Measurements from ENCODE around the gene FLACC1. TPM values are rescaled to one million over a fixed set of nuclear protein-coding genes. Genes with fewer than 3 reads are reported as not detected.
"Not testable (repeated sequence)": the region's sequence is repeated elsewhere in the genome, so short reads cannot be mapped to it uniquely, and the experiment has no call there.

The FLACC1 gene
- total and polyA plus RNA-seq, 2 of the 8 experiments (the other 6 are each of a cell fraction or from before 2014, with no cell fraction given): 0.58 TPM; not detected in 1

GRCh38 chr2:201298462-201299052 is 58.6 kb downstream of the FLACC1 start (continued):
- TF ChIP-seq NANOG (IDR thresholded peaks at IDR 0.05; ENCODE audit: insufficient read depth, low read depth, low read length, poor library complexity, severe bottlenecking) (no peak), KDM4A (IDR thresholded peaks at IDR 0.05; ENCODE audit: low read depth, low read length, severe bottlenecking) (no peak), MAFK (IDR thresholded peaks at IDR 0.05; ENCODE audit: low read depth, low read length) (no peak)

- H3K27ac ChIP-seq (ENCODE audit: low read depth, low read length); H2BK15ac ChIP-seq (ENCODE audit: low read length); H3K79me1 ChIP-seq (ENCODE audit: low read depth, low read length); H3K4me3 ChIP-seq (ENCODE audit: extremely low read depth in 1 of 4, insufficient read depth in 2 of 4, low read depth in 3 of 4, low read length in 4 of 4); H4K91ac ChIP-seq (replicated peaks; ENCODE audit: insufficient read length, low read length); H2BK5ac ChIP-seq (ENCODE audit: low read depth, low read length); H3K18ac ChIP-seq (ENCODE audit: extremely low read depth, low read length); H2BK12ac ChIP-seq (ENCODE audit: low read depth, low read length); H3K4ac ChIP-seq (replicated peaks; ENCODE audit: insufficient read length, low read depth, low read length); H3K56ac ChIP-seq (replicated peaks; ENCODE audit: insufficient read length, low read depth, low read length); H2BK20ac ChIP-seq (ENCODE audit: low read length); H2AFZ ChIP-seq (ENCODE audit: low read length); H3K4me1 ChIP-seq (replicated peaks in 1 of 4; ENCODE audit: control insufficient read depth in 3 of 4, insufficient read depth in 4 of 4, low read length in 3 of 4); H3K23me2 ChIP-seq (ENCODE audit: low read depth, low read length); H2AK5ac ChIP-seq (ENCODE audit: low read depth, low read length); H3K27me3 ChIP-seq (replicated peaks in 1 of 4; ENCODE audit: control insufficient read depth in 3 of 4, extremely low read depth in 1 of 4, insufficient read depth in 3 of 4, low read length in 3 of 4); H2BK120ac ChIP-seq (replicated peaks; ENCODE audit: low read depth, low read length); FAIRE-seq; H3K23ac ChIP-seq (ENCODE audit: insufficient read length); H3K14ac ChIP-seq (ENCODE audit: insufficient read length); H3K36me3 ChIP-seq (ENCODE audit: control insufficient read depth in 2 of 4, insufficient read depth in 4 of 4, low read length in 3 of 4); H4K5ac ChIP-seq (ENCODE audit: insufficient read length, low read depth, low read length); H4K8ac ChIP-seq (ENCODE audit: extremely low read depth, insufficient read depth, low read length); H4K20me1 ChIP-seq (replicated peaks in 1 of 2; ENCODE audit: control insufficient read depth in 1 of 2, insufficient read depth in 2 of 2, low read length in 2 of 2); H3K9ac ChIP-seq (replicated peaks in 1 of 4; ENCODE audit: extremely low read depth in 1 of 4, low read depth in 3 of 4, low read length in 3 of 4); H3K4me2 ChIP-seq (ENCODE audit: insufficient read depth in 1 of 2, low read depth in 2 of 2, low read length in 2 of 2); POLR2A ChIA-PET (ENCODE audit: partially characterized antibody); DNase-seq (ENCODE audit: low read depth in 1 of 2, low spot score in 2 of 2); H3K79me2 ChIP-seq (ENCODE audit: control insufficient read depth in 1 of 2, insufficient read depth in 2 of 2, low read length in 2 of 2); H3K9me3 ChIP-seq (ENCODE audit: insufficient read depth in 2 of 2, low read depth in 1 of 2, low read length in 1 of 2): not testable (repeated sequence)
- 81% methylated on average over 15 of the region's 15 CpGs; no CpG with 5 or more reads in 1 of the 2 experiments for WGBS, 2 experiments (ENCODE audit: extremely low coverage in 1 of 2, insufficient coverage in 1 of 2, insufficient read length in 1 of 2, insufficient replicate concordance in 2 of 2, low coverage in 1 of 2, low lambda C conversion rate in 2 of 2, missing lambda C conversion rate in 1 of 2)
- CTCF ChIA-PET (ENCODE audit: partially characterized antibody): interaction anchor here (1.0 to 2.0 kb wide), 3 partner anchors 21 to 73 kb away, joined by 3 to 5 read pairs (median 3); no protein-coding TSS in a partner anchor
Measured at GRCh38 chr2:201290457-201291148, 66.5 kb downstream of the FLACC1 start.

Measured in H1 (cell line).